ENCODE results near the gene TMEM217. TPM values are rescaled to one million over a fixed set of nuclear protein-coding genes. Genes with fewer than 3 reads are reported as not detected.
A peak's percentile ranks its signal among the peaks of the same experiment; 100 is the strongest.

The TMEM217 gene
- total RNA-seq, 2 donors from 2014 or later = 2.0 to 9.6 TPM

DNA sequence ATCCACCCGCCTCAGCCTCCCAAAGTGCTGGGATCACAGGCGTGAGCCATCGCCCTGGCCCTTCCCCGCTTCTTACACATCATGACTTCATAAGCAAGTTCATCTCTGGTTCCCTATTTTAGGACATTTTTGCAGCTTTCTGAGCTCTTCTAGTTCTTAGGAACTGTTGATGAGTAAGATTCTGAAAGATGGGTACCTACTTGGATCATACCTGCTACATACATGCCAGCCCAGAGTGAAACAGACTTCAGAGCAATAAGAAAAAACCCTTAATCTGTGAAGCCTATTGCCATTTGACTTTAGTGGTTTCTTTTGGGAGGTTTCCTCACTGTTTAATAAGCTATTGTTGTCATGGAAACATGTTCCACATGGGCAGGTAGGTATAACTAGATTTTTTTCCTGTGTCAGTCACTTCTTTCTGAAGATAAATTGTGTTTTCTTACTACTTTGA lies 27.9 kb upstream of the TMEM217 start:
- Mint-ChIP-seq H3K9me3 (no peaks in the 10 kb centered on the region), H3K27ac (peak overlapping the region; percentile 16 to 79), H3K36me3 (peaks cover 16 to 40% of the 10 kb centered on the region in 2 donors)
- DNase-seq (ENCODE audit: low spot score in 2 of 2) (no peak), ATAC-seq (peak; percentile 59 to 71)

DNA sequence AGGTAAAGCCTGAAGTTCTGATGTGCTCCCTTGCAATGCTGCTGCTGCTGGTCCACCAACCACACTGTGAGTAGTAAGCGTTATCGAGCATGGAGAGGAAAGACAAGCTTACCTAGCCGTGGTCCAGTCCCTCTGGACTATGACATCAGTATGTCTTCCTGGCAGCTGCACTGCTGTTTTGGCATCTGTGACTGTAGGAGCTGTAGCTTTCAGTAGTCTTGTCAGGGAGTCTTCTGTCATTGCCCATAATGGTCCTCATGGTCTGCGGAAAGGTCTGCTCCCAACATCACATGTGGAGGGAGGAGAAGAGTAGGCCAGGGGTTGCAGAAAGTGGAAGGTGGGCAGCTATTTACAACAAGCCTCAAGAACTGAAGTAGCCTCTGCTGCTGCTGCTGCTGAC lies 26.8 kb upstream of the TMEM217 start:
- Mint-ChIP-seq H3K27ac (no peak overlapping the region), H3K9me3 (no peaks in the 10 kb centered on the region), H3K36me3 (peaks cover 18 to 45% of the 10 kb centered on the region in 2 donors)
- DNase-seq (ENCODE audit: low spot score in 2 of 2) = no peak
- no peak for ATAC-seq

DNA sequence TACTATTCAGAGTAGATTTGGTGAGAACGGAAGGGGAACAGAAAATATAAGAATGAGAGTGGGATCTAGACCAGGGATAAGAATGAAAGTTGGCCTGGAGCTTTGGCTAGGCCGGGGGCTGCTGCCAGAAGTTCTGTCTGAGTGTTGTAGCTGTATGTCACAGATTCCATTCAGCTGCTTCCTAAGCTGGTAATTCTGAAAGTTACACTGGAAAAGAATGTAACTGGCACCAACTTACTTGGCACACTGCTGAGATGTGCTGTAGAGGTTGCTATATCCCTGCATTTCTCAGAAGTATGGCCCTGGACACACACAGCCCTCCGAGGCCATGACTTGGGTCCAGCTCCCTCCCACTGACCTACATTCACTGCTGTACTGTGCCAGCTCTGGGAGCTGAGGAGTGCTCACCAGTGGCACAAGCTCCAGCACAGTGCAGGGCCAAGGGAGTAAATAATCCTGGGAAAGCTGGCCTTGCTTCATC lies 25.8 kb upstream of the TMEM217 start:
- ATAC-seq = no peak
- peaks cover 21 to 41% of the 10 kb centered on the region in 2 donors for H3K36me3 Mint-ChIP-seq

DNA sequence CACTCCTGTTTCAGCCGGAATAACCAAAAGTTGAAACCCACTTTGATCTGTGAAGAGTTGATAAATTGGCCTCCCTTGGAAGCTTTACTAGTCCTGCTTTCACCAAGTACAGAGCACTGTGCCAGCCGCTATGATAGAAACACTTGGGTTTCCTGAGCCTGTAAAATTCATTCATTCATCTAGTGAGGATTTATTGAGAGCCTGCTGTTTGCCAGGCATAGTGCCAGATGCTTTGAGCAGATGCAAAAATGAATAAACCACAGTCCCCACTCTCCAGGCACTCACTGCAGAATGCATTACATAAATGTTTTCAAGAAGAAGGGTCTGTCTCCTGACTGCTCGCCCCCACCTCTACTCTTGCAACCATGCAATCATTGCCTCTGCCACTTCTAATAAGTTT lies 25.3 kb upstream of the TMEM217 start:
- H3K36me3 Mint-ChIP-seq = peaks cover 21 to 40% of the 10 kb centered on the region in 2 donors
- DNase-seq (ENCODE audit: low spot score in 2 of 2) = no peak

More for the DNA sequence above, 25.8 kb upstream of the TMEM217 start:
- Mint-ChIP-seq H3K9me3 (no peaks in the 10 kb centered on the region), H3K27ac (peak overlapping the region in 1 of 2 donors; percentile 34)
- no peak for DNase-seq (ENCODE audit: low spot score in 2 of 2)

DNA sequence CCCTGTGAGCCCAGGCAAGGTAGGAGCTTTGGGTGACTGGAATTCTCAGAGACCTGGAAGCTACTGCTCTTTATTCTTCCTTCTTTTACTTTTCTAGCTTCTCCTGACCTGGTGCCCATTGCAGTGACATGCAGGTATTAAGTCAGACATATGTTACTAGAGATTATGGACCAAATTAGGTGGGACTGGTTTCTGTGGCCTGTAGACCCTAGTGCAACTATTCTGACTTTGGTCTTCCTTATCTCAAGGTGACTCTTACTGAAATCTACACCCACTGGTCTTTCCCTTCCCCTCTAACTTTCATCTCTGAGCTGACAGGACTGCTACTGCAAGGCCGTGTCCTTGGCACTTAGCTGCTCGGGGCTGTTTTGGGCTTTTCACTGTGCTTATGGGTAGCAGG lies 24.4 kb upstream of the TMEM217 start:
- peak overlapping the region in 1 of 2 donors; percentile 18 for H3K27ac Mint-ChIP-seq

More for the DNA sequence above, 25.3 kb upstream of the TMEM217 start:
- H3K27ac Mint-ChIP-seq = no peak overlapping the region
- H3K9me3 Mint-ChIP-seq = no peaks in the 10 kb centered on the region
- ATAC-seq = no peak

DNA sequence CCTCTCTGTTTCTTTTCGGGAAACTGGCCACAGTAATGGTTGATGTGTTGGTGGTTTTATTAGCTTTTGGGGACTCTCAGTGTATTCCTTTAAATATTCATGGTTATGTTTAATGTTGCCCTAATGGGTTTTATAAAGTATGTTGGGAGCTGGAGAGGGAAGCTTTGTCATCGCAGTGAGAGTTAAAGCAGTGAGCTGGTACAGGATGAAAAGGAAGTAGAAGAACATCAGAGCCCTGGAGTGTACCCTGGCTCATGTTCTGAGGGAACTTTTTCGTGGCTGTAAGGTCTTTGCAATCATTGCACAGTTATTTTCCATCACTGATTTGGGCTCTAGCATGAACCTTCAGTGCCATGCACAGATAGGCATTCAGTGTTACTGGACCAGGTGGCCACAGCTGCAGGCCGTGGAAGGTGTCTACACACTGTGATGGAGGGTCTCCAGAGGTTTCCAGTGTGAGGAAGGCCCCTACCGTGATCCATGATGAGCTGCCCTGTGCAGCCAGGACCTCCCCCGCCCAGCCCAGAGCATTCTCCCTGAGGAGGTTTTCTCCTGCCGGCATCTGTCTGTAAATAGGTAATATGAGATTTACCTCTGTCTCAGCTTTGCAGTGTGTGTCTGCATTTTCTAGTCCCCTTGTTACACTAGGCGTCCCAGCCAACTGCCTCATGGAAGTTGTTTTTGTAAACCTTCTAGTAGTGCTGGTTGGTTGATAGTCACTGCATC lies 22.4 kb upstream of the TMEM217 start:
- no peaks in the 10 kb centered on the region for H3K9me3 Mint-ChIP-seq
- peak overlapping the region in 1 of 2 donors; percentile 54 for H3K27ac Mint-ChIP-seq
- H3K36me3 Mint-ChIP-seq = peaks cover 21 to 33% of the 10 kb centered on the region in 2 donors
- ATAC-seq (no peak), DNase-seq (ENCODE audit: low spot score in 2 of 2) (no peak)

More for the DNA sequence above, 24.4 kb upstream of the TMEM217 start:
- ATAC-seq = no peak
- peaks cover 21 to 31% of the 10 kb centered on the region in 2 donors for H3K36me3 Mint-ChIP-seq
- no peak for DNase-seq (ENCODE audit: low spot score in 2 of 2)
- H3K9me3 Mint-ChIP-seq = no peaks in the 10 kb centered on the region

DNA sequence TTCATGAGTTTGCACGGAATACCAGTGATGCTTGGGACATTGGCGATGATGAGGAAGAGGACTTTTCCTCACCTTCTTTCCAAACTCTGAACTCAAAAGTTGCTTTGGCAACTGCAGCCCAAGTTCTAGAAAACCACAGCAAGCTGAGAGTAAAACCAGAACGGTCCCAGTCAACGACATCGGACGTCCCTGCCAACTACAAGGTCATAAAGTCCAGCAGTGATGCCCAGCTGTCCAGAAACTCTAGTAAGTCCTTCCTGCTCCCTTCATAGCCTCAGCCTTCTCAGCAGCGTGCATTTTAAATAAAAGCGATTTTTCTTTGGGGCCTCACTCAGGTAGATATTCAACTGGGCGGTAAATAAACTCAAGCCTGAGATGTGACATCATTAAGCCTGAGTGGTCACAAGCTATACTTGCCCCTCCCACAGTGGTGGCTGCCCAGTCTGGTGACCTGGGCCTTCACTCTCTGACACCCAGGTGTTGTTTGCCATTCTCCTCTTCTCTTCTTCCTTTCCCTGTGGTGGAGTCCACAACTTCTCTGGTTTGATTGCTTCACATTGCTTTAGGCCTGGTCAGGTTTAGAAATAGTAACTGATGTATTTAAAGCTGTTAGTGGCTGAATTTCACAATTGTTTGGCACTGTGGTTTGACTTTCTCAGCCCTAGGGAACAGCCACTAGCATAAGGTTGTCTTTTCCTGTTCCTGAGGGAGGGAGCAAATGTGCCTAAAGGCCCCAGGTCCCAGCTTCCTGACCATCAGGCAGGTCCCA lies 21.6 kb upstream of the TMEM217 start:
- H3K9me3 Mint-ChIP-seq = no peaks in the 10 kb centered on the region
- peaks cover 17 to 33% of the 10 kb centered on the region in 2 donors for H3K36me3 Mint-ChIP-seq
- DNase-seq (ENCODE audit: low spot score in 2 of 2) (no peak), ATAC-seq (no peak)
- H3K27ac Mint-ChIP-seq = peak overlapping the region in 1 of 2 donors; percentile 54

DNA sequence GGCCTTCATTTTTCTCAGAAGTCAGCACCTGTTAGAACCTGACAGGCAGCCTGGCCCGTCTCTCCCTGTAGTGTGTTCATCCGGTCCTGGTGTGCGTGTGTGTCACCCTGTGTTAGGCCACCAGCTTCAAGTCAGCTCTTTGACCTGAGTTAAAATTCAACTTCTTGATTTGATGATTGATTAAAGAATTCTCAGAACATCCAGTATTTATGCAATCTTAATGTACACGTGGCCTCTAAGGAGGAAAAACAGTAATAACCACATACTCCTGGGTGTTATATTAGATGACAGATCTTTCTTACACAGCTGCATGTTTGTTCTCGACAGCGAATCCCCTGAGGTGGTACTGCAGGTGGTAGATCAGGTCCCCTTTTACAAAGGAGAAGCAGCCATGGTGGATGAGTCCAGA lies 19.1 kb upstream of the TMEM217 start:
- peak; percentile 45 to 57 for ATAC-seq
- Mint-ChIP-seq H3K27ac (no peak overlapping the region), H3K36me3 (peaks cover 5 to 33% of the 10 kb centered on the region in 2 donors), H3K9me3 (no peaks in the 10 kb centered on the region)
- no peak for DNase-seq (ENCODE audit: low spot score in 2 of 2)

DNA sequence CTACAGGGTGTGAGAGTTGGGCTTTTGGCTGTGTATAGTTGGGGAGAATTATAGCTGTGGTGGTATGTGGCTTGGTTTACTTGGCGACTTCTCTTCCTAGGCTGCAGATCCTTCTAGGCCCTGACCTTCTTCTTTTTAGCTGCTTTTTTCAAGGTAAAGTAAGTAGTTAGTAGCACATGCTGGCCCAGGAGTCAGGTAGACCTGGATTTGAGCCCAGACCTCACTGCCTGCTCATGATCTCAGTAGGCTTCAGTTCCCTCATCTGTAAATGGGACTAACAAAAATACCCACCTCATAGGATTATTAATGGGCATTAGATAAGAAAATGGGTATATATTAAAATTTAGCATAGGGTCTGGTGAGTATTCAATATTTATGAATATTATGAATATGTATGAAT lies 17.4 kb upstream of the TMEM217 start:
- Mint-ChIP-seq H3K9me3 (no peaks in the 10 kb centered on the region), H3K36me3 (peaks cover 5 to 43% of the 10 kb centered on the region in 2 donors), H3K27ac (no peak overlapping the region)
- DNase-seq (ENCODE audit: low spot score in 2 of 2) (no peak), ATAC-seq (no peak)

DNA sequence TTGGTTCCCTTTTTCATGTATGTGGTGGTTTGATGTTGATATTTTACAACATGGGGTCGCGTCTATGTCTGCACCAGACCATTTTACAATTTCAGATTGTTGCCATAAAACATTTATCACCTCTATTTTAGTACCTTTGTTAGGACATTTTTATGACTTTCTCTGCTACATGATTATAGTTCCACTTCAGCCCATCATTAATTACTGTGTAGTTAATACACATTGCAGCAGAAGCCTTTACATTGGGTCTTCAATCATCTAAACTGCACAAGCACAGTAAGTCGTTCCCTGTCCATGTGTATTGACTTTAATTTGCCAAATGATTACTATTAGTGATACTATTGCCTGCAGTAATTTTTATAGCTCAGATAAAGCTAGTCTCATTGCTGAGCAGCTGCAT lies 15.7 kb upstream of the TMEM217 start:
- no peak overlapping the region for H3K27ac Mint-ChIP-seq
- DNase-seq (ENCODE audit: low spot score in 2 of 2) (no peak), ATAC-seq (no peak)
- peaks cover 0 to 41% of the 10 kb centered on the region in 2 donors for H3K36me3 Mint-ChIP-seq
- H3K9me3 Mint-ChIP-seq = no peaks in the 10 kb centered on the region

DNA sequence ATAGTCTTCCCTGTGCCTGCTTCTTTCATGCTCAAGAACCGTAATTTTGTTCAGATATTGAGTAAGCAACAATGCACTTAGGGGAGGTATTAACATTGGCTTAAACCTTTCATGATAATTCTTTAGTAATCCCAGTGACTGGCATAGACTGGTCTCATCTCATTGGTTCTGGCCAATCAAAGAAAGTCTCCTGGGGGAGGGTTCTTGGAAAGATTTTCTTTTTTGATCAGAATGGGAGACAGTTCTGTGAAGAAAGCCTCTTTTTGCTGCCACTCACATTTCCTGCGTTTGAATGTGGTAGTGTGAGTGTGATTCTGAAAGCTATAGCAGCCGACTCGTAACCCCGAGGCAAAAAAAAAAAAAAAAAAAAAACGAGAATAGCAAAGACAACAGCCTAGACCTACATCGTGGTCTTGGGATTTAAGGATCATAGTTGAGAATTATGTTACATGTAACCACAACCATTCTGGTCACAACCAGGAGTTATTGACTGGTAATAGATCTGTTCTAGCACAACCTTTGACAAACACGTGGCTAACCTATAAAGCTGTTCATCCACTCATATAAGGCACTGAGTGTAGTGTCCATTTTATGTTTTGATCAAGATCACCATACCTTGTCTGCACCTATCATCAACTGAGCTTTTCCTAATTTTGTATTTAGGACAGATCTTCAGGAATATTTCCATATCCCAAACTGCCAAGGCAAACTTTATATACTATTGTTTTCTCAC lies 15.1 kb upstream of the TMEM217 start:
- peaks cover 0 to 41% of the 10 kb centered on the region in 2 donors for H3K36me3 Mint-ChIP-seq
- DNase-seq (ENCODE audit: low spot score in 2 of 2) = peak in 1 of 2 donors; percentile 7

DNA sequence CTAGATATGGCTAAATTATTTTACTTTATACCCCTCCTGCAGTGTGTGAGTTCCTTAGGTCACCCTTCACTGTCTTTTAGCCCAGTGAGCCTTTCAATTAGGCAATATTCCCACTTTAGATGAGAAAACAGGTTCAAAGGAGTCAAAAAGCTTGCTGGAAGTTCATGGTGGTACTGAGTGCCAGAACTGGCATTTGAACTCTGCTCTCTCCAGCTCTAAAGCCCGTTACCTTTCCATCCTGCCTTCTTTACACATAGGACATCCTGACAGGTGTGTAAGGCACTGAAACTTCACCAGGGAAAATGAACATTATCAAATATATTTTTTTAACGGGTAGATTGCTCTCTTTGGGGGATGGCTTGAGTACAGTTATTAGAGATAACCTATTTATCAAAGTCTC lies 11.2 kb upstream of the TMEM217 start:
- H3K27ac Mint-ChIP-seq = no peak overlapping the region
- H3K36me3 Mint-ChIP-seq = peaks cover 0 to 22% of the 10 kb centered on the region in 2 donors

More for the DNA sequence above, 15.1 kb upstream of the TMEM217 start:
- peak overlapping the region in 1 of 2 donors; percentile 34 for H3K27ac Mint-ChIP-seq
- no peaks in the 10 kb centered on the region for H3K9me3 Mint-ChIP-seq
- ATAC-seq = peak; percentile 58 to 81

DNA sequence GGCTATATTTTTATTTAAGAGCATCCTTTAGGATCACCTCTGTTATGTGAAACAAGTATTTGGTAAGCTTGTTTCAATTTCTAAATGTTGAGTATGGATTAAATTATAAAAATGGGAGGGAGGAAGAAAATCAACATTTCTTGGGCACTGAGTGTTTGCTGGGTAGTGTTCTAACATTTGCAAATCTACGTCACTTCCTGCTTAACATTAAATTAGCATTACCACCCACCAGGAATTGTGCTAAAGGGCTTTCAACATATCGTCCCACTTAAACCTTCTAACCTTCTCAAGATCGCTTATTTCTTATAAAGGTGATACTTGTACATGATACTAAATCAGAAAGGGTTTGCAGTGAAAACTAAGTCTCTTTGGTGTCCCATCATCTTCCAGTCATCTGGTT lies 7.9 kb upstream of the TMEM217 start:
- DNase-seq (ENCODE audit: low spot score in 2 of 2) = no peak
- peaks cover 0 to 3% of the 10 kb centered on the region in 2 donors for H3K9me3 Mint-ChIP-seq
- peaks cover 0 to 32% of the 10 kb centered on the region in 2 donors for H3K36me3 Mint-ChIP-seq
- H3K27ac Mint-ChIP-seq = no peak overlapping the region
- ATAC-seq = no peak

More for the DNA sequence above, 11.2 kb upstream of the TMEM217 start:
- no peak for DNase-seq (ENCODE audit: low spot score in 2 of 2)
- no peak for ATAC-seq
- no peaks in the 10 kb centered on the region for H3K9me3 Mint-ChIP-seq

DNA sequence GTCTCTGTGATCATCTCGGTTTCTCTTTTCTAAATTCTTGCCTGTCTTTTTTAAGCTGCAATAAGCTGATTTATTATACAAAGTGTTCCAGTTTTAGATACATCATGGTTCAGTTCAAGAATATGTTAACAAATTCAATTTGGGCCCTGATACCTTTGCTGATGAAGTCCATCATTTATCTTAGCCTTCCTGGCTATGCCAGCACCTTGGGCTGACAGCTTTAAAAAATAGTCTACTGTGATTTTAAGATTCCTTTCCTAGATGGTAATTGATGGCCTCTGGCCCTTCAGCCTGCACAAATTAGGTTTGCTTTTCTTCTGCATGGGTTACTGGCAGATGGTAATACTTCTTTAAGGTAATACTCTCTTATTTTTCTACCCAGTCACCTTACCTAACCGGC lies 7.1 kb upstream of the TMEM217 start:
- DNase-seq (ENCODE audit: low spot score in 2 of 2) = no peak
- peaks cover 0 to 27% of the 10 kb centered on the region in 2 donors for H3K36me3 Mint-ChIP-seq
- no peak for ATAC-seq
- no peak overlapping the region for H3K27ac Mint-ChIP-seq
- H3K9me3 Mint-ChIP-seq = peaks cover 0 to 3% of the 10 kb centered on the region in 2 donors

DNA sequence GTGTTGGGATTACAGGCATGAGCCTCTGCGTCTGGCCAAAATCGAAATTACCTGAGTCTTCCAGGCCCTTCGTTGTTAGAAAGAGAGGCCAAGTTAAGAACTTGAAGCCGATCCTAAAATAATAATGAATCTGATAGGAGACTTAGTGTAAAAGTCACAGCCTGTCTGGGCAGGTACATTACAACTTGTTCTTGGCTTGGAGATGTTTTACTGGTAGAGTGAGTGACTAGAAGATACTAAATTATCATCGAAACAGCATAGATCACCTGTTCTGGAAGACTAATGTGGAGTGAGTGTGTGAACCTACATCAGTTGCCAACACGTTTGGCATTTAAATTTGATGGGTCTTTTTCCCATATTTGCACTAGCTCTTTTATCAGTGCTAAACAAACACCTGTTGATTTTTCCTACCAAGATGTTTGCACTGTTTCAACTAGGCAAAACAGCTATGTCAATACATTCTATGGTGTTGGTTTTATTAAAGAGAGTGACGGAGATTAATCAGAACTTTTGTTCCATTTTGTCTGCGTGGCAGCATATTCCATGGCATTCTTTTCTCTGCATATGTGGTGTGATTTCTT lies 4.6 kb upstream of the TMEM217 start:
- no peak for DNase-seq (ENCODE audit: low spot score in 2 of 2)
- Mint-ChIP-seq H3K9me3 (peaks cover 0 to 3% of the 10 kb centered on the region in 2 donors), H3K36me3 (peaks cover 5 to 32% of the 10 kb centered on the region in 2 donors), H3K27ac (peak overlapping the region in 1 of 2 donors; percentile 40)
- no peak for ATAC-seq

DNA sequence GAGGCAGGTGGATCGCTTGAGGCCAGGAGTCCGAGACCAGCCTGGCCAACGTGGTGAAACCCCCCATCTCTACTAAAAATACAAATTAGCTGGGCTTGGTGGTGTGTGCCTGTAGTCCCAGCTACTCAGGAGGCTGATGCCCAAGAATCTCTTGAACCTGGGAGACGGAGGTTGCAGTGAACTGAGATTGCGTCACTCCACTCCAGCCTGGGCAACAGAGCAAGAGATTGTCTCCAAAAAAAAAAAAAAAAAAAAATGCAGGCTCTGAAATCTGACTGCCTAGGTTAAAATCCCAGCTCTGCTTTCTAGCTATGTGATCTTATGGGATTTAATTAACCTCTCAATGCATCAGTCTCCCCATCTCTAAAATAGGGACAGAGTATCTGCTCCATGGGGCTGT lies 3.3 kb upstream of the TMEM217 start:
- DNase-seq (ENCODE audit: low spot score in 2 of 2) = no peak
- no peak for ATAC-seq
- H3K9me3 Mint-ChIP-seq = peaks cover 0 to 3% of the 10 kb centered on the region in 2 donors
- H3K27ac Mint-ChIP-seq = no peak overlapping the region
- peaks cover 5 to 34% of the 10 kb centered on the region in 2 donors for H3K36me3 Mint-ChIP-seq
